HEK293 (cell line): ENCODE data around the gene SLC38A1.
A peak's percentile ranks its signal among the peaks of the same experiment; 100 is the strongest.

Source experiments
- CTCF ChIA-PET: fragments of 350-600 bp; formaldehyde crosslinking; extraction: SDS; loops from one replicate; lab custom pipeline; 2021; ENCODE audit warnings: antibody characterized with exemption; lab: Yijun Ruan, JAX
- POLR2A ChIA-PET: fragments of 300-600 bp; formaldehyde crosslinking; extraction: SDS; loops from one replicate; lab custom pipeline; 2020; ENCODE audit warnings: antibody characterized with exemption, inconsistent platforms; lab: Yijun Ruan, JAX
- H3K27ac ChIP-seq: fragments of 200-500 bp; sonication (Bioruptor generic); 2 replicates; pipeline ENCODE4 v1.5.1; 2014; ENCODE audit warnings: low read depth, low read length, control low read depth, inconsistent platforms; ENCODE audit errors: extremely low read depth
- H3K36me3 ChIP-seq, 2 experiments: fragments of 200-500 bp in 1 of 2; sonication (Bioruptor generic) in 1 of 2; 1 replicate in 1 of 2; 2 replicates in 1 of 2; pipeline ENCODE4 v1.5.1; 2014 to 2017; ENCODE audit warnings: inconsistent platforms in 2 of 2, low read length in 2 of 2; ENCODE audit not compliant: control insufficient read depth in 2 of 2, insufficient read depth in 1 of 2
- H3K4me1 ChIP-seq: fragments of 200-500 bp; sonication (Bioruptor generic); 2 replicates; pipeline ENCODE4 v1.5.1; 2014; ENCODE audit warnings: mild to moderate bottlenecking, low read length, inconsistent platforms; ENCODE audit not compliant: control insufficient read depth, insufficient read depth
- H3K4me3 ChIP-seq: 2 replicates; pipeline ENCODE4 v1.5.1; 2011; ENCODE audit warnings: low read depth, mild to moderate bottlenecking, control low read depth, low read length, moderate library complexity
- H3K9me3 ChIP-seq: fragments of 200-500 bp; sonication (Bioruptor generic); 2 replicates; pipeline ENCODE4 v1.5.1; 2014; ENCODE audit warnings: low read depth, low read length, inconsistent platforms; ENCODE audit not compliant: control insufficient read depth, insufficient read depth
- MZF1 ChIP-seq: fragments of 450-650 bp; formaldehyde crosslinking; IDR thresholded peaks from 2 replicates; pipeline ENCODE4 v1.5.1; 2017; ENCODE audit warnings: missing biosample characterization, missing genetic modification characterization, borderline replicate concordance
- SCRT2 ChIP-seq: fragments of 450-650 bp; formaldehyde crosslinking; IDR thresholded peaks from 2 replicates; pipeline ENCODE4 v1.5.1; 2016; ENCODE audit warnings: missing biosample characterization, missing genetic modification characterization
- TRIM28 ChIP-seq: IDR thresholded peaks from 2 replicates; pipeline ENCODE4 v1.6.1; 2011; ENCODE audit warnings: low read length, control low read depth, borderline replicate concordance
- ZBTB1 ChIP-seq: fragments of 450-650 bp; formaldehyde crosslinking; IDR thresholded peaks from 2 replicates; pipeline ENCODE4 v1.5.1; 2016; ENCODE audit warnings: missing biosample characterization, missing genetic modification characterization
- ZBTB7A ChIP-seq: fragments of 450-650 bp; formaldehyde crosslinking; IDR thresholded peaks from 2 replicates; pipeline ENCODE4 v1.5.1; 2016; ENCODE audit warnings: low read depth, missing biosample characterization, missing genetic modification characterization
- ZFP3 ChIP-seq: fragments of 450-650 bp; formaldehyde crosslinking; IDR thresholded peaks from 2 replicates; pipeline ENCODE4 v1.5.1; 2016; ENCODE audit warnings: low read depth, missing biosample characterization, missing genetic modification characterization
- ZNF169 ChIP-seq: fragments of 450-650 bp; formaldehyde crosslinking; IDR thresholded peaks from 2 replicates; pipeline ENCODE4 v1.5.1; 2016; ENCODE audit warnings: missing biosample characterization, missing genetic modification characterization
- ZNF24 ChIP-seq: fragments of 450-650 bp; formaldehyde crosslinking; IDR thresholded peaks from 2 replicates; pipeline ENCODE4 v1.5.1; 2016; ENCODE audit warnings: missing biosample characterization, missing genetic modification characterization
- ZNF280D ChIP-seq: fragments of 450-650 bp; formaldehyde crosslinking; IDR thresholded peaks from 2 replicates; pipeline ENCODE4 v1.5.1; 2016; ENCODE audit warnings: missing biosample characterization, missing genetic modification characterization
- ZNF341 ChIP-seq: fragments of 450-650 bp; formaldehyde crosslinking; IDR thresholded peaks from 2 replicates; pipeline ENCODE4; 2016; ENCODE audit warnings: low read depth, missing biosample characterization, missing genetic modification characterization
- ZNF404 ChIP-seq: fragments of 450-650 bp; formaldehyde crosslinking; IDR thresholded peaks from 2 replicates; pipeline ENCODE4 v1.5.1; 2017; ENCODE audit warnings: missing biosample characterization, missing genetic modification characterization
- ZNF426 ChIP-seq: fragments of 450-650 bp; formaldehyde crosslinking; IDR thresholded peaks from 2 replicates; pipeline ENCODE4 v1.5.1; 2017; ENCODE audit warnings: missing biosample characterization, missing genetic modification characterization, mild to moderate bottlenecking, inconsistent platforms, moderate library complexity
- ZNF449 ChIP-seq: fragments of 450-650 bp; formaldehyde crosslinking; IDR thresholded peaks from 2 replicates; pipeline ENCODE4 v1.5.1; 2017; ENCODE audit warnings: missing biosample characterization, mild to moderate bottlenecking, missing genetic modification characterization, moderate library complexity
- ZNF600 ChIP-seq: fragments of 450-650 bp; formaldehyde crosslinking; IDR thresholded peaks from 2 replicates; pipeline ENCODE4 v1.5.1; 2016; ENCODE audit warnings: missing biosample characterization, missing genetic modification characterization
- ZNF621 ChIP-seq: fragments of 450-650 bp; formaldehyde crosslinking; IDR thresholded peaks from 2 replicates; pipeline ENCODE4 v1.5.1; 2017; ENCODE audit warnings: missing biosample characterization, missing genetic modification characterization
- ZNF692 ChIP-seq: fragments of 450-650 bp; formaldehyde crosslinking; IDR thresholded peaks from 2 replicates; pipeline ENCODE4 v1.5.1; 2016; ENCODE audit warnings: missing biosample characterization, missing genetic modification characterization
- ZNF768 ChIP-seq: fragments of 450-650 bp; formaldehyde crosslinking; IDR thresholded peaks from 2 replicates; pipeline ENCODE4 v1.5.1; 2018; ENCODE audit warnings: missing biosample characterization, mild to moderate bottlenecking, missing genetic modification characterization
- ZXDB ChIP-seq: fragments of 450-650 bp; formaldehyde crosslinking; IDR thresholded peaks from 2 replicates; pipeline ENCODE4 v1.5.1; 2016; ENCODE audit warnings: missing biosample characterization, missing genetic modification characterization
- TF ChIP-seq, protein P1 (sequence below): fragments of 450-650 bp; formaldehyde crosslinking; IDR thresholded peaks from 2 replicates; pipeline ENCODE4 v1.5.1; 2017; ENCODE audit warnings: missing biosample characterization, missing genetic modification characterization

Gene SLC38A1

DNA sequence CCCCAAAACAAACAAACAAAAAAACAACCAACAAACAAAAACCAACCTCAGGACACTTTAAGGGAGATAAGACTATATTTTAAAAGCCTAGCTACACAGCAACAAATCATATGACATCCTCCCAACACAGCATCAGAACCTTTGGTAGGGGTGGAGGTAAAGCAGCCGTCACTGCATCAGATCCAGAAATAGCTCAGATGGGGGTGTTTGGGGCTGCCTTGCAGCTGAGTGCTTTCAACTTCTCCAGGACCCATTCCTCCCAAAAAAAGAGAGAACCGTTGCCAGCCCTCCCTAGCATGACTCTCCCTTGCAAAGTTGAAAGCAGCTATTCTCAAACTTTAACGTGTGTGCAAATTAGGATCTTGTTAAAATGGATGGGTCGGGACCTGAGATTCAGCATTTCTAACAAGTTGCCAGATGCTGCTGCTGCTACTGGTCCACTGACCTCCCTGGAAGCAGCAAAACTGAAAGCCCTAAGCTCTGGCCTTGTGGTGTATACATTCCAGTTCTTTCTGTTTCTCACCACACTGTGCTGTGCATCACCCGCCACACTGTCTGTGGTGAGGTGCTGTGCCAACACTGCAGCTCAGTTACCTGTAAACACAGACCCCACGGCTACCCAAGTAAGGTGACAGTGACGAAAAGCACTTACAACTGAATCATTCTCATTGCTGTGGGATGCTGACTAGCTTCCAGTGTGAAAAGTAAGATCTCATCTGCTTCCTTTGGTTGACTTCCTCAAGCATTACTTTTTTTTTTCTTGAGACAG, 54.0 kb downstream of the SLC38A1 start:
- CTCF ChIA-PET = interaction anchor here (1.1 kb wide), 1 partner anchor 10 kb away, joined by 4 read pairs; no protein-coding TSS in a partner anchor
- H3K9me3 ChIP-seq = no peaks in the 10 kb centered on the region
- H3K36me3 ChIP-seq = peaks cover 0 to 22% of the 10 kb centered on the region in 2 experiments
- no peak overlapping the region for H3K4me3 ChIP-seq
- peaks cover 3% of the 10 kb centered on the region for H3K4me1 ChIP-seq
- TF ChIP-seq ZNF24 (tag by site-specific recombination) = no peak
- no peak for TF ChIP-seq ZNF280D (tag by site-specific recombination)
- TF ChIP-seq ZBTB7A = no peak
- TF ChIP-seq ZNF426 (tag by site-specific recombination) = no peak
- no peak for TF ChIP-seq SCRT2 (tag by site-specific recombination)
- no peak for TF ChIP-seq ZFP3
- no peak for TF ChIP-seq MZF1 (tag by site-specific recombination)
- no peak for TF ChIP-seq TRIM28
- TF ChIP-seq, all 188 proteins: peak for 0
- POLR2A ChIA-PET = no interaction called here
- H3K27ac ChIP-seq = no peak overlapping the region

- POLR2A ChIA-PET = no interaction called here
- TF ChIP-seq ZNF404 (tag by site-specific recombination) (no peak), ZNF341 (no peak), ZNF600 (tag by site-specific recombination) (0 out of 2 replicates have a peak, but pooled peaks have one; percentile 35), ZNF24 (tag by site-specific recombination) (no peak), ZNF768 (tag by site-specific recombination) (no peak), ZNF169 (no peak)
- TF ChIP-seq, protein P1, sequence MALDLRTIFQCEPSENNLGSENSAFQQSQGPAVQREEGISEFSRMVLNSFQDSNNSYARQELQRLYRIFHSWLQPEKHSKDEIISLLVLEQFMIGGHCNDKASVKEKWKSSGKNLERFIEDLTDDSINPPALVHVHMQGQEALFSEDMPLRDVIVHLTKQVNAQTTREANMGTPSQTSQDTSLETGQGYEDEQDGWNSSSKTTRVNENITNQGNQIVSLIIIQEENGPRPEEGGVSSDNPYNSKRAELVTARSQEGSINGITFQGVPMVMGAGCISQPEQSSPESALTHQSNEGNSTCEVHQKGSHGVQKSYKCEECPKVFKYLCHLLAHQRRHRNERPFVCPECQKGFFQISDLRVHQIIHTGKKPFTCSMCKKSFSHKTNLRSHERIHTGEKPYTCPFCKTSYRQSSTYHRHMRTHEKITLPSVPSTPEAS (tag by site-specific recombination) = no peak
- H3K9me3 ChIP-seq = no peaks in the 10 kb centered on the region
- CTCF ChIA-PET = interaction anchor here (0.6 kb wide), 1 partner anchor 10 kb away, joined by 3 read pairs; no protein-coding TSS in a partner anchor
- no peak overlapping the region for H3K27ac ChIP-seq
- H3K36me3 ChIP-seq = peaks cover 0 to 18% of the 10 kb centered on the region in 2 experiments
- no peak overlapping the region for H3K4me3 ChIP-seq
- peaks cover 10% of the 10 kb centered on the region for H3K4me1 ChIP-seq
Measured at GRCh38 chr12:46212108-46212982, 56.5 kb downstream of the SLC38A1 start.

DNA sequence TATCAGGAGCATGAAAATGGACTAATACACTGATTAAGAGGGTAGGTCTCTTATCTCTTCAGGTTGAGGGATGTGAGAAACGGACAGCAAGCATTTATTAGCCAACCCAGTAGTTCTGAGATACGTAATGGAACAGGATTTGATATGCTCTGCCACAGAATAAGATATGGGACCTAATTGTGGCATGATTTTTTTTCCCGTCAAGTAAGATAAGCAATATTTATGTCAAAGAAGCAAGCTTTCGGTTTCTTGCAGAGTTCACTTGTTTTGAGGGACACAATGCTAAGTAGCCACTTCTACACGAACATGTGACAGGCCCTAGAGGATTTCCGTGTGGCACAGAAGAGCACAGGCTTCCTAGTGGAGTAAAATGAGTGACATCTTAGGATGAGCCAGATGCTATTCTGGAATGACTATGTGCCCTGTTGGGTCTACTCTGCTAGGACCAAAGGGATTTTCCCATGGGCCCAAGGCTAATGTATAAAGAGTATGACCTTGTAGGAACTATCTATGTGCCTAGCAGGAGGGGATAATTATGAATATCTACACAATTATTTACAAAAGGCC, 57.9 kb downstream of the SLC38A1 start:
- Histone ChIP-seq H3K9me3 (no peaks in the 10 kb centered on the region), H3K4me1 (peaks cover 10% of the 10 kb centered on the region), H3K4me3 (no peak overlapping the region), H3K27ac (no peak overlapping the region), H3K36me3 (peaks cover 0 to 28% of the 10 kb centered on the region in 2 experiments; a peak in 2 of 3 replicates)
- POLR2A ChIA-PET = no interaction called here
- CTCF ChIA-PET = no interaction called here
- no peak for TF ChIP-seq ZNF692 (tag by site-specific recombination)
- TF ChIP-seq ZNF621 = no peak
- TF ChIP-seq ZBTB1 (tag by site-specific recombination) = no peak
- no peak for TF ChIP-seq ZNF449 (tag by site-specific recombination)
- TF ChIP-seq ZXDB = no peak
- no peak for TF ChIP-seq SCRT2 (tag by site-specific recombination)
